Stimulated activated naive CD8-positive, alpha-beta T cell treated with anti-CD3 and anti-CD28 coated beads, Interleukin-15, amount 100 ng/mL, for 72 hours (primary cell): ENCODE results near the gene UBE2R2.
"Not testable (repeated sequence)": the region's sequence is repeated elsewhere in the genome, so short reads cannot be mapped to it uniquely, and the experiment has no call there.

Experiments used
- ATAC-seq: fragments of 150-1000 bp; cut with Tn5 transposase; 2 replicates; pipeline ENCODE4 v1.10.0; 2021; ENCODE audit warnings: mild to moderate bottlenecking, moderate library complexity
- DNase-seq, 2 donors: peaks; one replicate each; pipeline ENCODE4 v3.0.0; 2021 to 2022
- H3K27ac Mint-ChIP-seq, 2 donors: one replicate each; pipeline ENCODE4 v1.8.0; 2022; ENCODE audit warnings: mild to moderate bottlenecking in 2 of 2, mixed read lengths in 2 of 2, moderate library complexity in 2 of 2
- H3K27me3 Mint-ChIP-seq: one replicate; pipeline ENCODE4 v1.8.0; 2022; ENCODE audit warnings: mixed read lengths
- H3K4me1 Mint-ChIP-seq: one replicate; pipeline ENCODE4 v1.8.0; 2022; ENCODE audit warnings: mild to moderate bottlenecking, mixed read lengths
- H3K4me3 Mint-ChIP-seq, 2 donors: one replicate each; pipeline ENCODE4 v1.8.0; 2022; ENCODE audit warnings: mild to moderate bottlenecking in 2 of 2, mixed read lengths in 2 of 2, moderate library complexity in 1 of 2
- H3K9me3 Mint-ChIP-seq, 2 donors: one replicate each; pipeline ENCODE4 v1.8.0; 2022; ENCODE audit warnings: mixed read lengths in 2 of 2

Gene UBE2R2, protein sequence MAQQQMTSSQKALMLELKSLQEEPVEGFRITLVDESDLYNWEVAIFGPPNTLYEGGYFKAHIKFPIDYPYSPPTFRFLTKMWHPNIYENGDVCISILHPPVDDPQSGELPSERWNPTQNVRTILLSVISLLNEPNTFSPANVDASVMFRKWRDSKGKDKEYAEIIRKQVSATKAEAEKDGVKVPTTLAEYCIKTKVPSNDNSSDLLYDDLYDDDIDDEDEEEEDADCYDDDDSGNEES

DNA sequence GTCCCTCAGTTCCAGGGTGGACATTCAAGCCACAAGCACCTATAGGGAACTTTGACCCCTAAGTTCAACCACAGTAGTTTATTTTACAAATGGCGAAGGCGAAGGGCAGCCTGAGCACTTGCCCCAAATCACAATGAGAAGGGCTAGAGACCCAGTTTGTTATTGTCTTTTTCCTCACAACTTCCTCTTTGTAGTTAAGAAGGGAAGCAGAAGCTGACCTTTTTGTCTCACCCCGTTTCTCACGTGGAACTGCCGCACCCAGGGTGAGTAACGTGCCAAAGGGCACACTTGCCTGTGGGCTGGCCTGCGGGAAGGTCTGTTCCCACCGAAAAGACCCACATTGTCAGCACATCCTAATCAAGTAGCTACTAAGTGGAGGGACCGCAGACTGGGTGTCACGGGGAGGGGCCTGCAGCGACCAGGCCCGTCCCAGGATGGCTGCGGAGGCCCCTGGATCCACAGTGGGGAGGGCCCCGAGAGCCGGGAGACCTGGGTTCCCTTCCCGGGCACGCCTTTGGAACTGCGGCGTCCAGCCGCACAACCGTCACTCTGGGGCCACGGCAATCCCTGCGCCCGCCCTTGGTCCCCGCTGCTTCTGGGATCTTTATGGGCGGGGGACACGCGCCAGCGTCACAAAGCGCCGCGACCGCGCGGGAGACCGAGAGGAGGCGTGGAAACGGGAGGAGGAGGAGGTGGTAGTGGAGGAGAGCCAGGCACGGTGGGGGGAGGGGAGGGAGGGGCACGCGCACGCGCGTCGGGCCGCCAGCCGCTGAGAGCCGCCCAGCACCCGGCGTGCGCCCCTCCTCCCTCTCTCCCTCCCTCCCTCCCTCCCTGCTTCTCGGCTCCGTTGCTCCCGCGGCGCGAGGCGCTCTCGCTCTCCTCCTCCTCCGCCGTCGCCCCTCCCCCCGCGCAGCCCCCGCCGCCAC lies at the start of gene UBE2R2:
Gene UBE2R2, plus strand, starts transcription at position 834 of the 926 bp plus-strand sequence. CDS start 598 bp downstream, outside the sequence.
- H3K4me1 Mint-ChIP-seq: peaks cover 63% of the 10 kb centered on the region
- H3K4me3 Mint-ChIP-seq: peak within 1 kb of the TSS; percentile 89 to 92
- peak; percentile 87 for ATAC-seq
- peaks cover 9% of the 10 kb centered on the region for H3K27me3 Mint-ChIP-seq
- peak; percentile 83 to 90 for DNase-seq
- peak within 1 kb of the TSS; percentile 89 to 96 for H3K27ac Mint-ChIP-seq
- H3K9me3 Mint-ChIP-seq: no peaks in the 10 kb centered on the region

DNA sequence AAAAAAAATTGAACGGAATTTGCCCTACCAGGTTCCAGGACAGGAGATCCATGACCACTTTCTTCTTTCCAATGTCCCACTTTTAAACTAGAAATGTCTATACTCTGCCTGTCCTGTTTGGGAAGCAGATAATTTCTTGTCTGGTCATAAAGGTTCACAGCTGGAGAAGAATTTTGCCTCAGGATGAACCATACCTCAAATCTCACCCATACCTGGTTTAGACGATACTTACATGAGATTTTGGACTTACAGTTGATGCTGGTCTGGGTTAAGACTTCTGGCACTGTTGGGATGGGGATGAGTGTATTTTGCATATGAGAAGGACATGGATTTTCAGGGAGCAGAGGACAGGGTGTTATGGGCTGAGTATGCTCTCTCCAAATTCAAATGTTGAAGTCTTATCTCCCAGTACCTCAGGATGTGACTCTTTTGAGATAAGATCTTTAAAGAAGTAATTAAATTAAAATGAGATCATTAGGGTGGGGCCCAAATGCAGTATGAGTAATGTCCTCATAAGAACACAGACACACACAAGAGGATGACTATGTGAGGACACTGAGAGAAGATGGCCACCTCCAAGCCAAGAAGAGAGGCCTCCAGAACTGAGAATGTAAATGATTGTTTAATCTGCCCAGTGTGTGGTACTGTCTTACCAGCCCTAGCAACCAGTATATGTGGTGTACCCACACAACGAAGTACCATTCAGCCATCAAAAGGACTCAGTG lies 46.6 kb upstream of the UBE2R2 start:
- not testable (repeated sequence) for DNase-seq, H3K4me1 Mint-ChIP-seq, H3K27me3 Mint-ChIP-seq, H3K27ac Mint-ChIP-seq, H3K9me3 Mint-ChIP-seq, H3K4me3 Mint-ChIP-seq
- ATAC-seq: peak; percentile 39

DNA sequence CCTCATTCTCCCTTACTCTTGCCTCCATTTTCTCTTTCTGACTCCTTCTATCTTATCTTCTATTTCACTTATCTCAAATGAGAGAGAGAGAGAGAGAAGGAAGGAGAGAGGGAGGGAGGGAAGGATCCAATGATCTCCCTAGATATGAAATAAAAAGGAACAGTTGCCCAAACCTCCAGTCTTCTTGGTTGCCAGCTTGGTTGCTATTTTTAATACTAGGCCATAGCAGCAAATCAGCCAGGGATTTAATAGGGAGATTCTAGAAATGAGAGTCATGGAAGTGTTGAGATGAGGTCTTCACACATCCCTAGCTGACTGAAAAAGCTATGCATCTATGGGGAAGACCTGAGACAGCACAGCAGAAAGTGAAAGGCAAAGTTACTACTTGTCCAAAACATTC lies 43.8 kb upstream of the UBE2R2 start:
- H3K9me3 Mint-ChIP-seq, H3K27me3 Mint-ChIP-seq, H3K4me1 Mint-ChIP-seq, H3K27ac Mint-ChIP-seq, DNase-seq, H3K4me3 Mint-ChIP-seq, ATAC-seq: not testable (repeated sequence)

DNA sequence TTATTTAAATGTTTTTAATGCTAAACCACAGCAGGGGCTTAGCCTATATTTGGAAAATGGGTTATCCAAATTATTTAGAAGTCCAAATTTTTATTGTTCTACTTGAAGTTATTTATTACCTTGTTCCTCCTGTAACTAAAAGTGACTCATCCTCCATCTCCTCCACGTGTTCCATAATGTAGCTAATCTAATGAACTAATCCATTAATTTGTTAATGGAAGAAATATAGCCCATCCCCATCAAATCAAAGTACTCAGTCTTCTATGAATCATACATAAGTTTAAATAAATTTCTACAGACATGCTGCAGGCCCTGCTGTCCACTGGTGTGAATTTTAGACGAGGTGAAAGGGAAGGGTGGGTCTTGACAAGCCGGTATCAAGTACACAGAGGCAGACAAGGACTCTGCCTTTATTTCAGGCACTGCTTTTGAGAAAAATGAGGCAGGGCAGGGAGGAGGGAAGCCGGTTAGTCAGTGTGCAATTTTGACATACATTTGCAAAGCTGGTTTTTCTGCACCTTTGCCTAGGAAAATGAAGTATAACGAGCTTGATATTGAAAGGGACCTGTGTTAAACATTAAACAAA lies 42.8 kb upstream of the UBE2R2 start:
- DNase-seq, H3K27ac Mint-ChIP-seq, H3K27me3 Mint-ChIP-seq, H3K4me3 Mint-ChIP-seq, ATAC-seq, H3K4me1 Mint-ChIP-seq, H3K9me3 Mint-ChIP-seq: not testable (repeated sequence)

DNA sequence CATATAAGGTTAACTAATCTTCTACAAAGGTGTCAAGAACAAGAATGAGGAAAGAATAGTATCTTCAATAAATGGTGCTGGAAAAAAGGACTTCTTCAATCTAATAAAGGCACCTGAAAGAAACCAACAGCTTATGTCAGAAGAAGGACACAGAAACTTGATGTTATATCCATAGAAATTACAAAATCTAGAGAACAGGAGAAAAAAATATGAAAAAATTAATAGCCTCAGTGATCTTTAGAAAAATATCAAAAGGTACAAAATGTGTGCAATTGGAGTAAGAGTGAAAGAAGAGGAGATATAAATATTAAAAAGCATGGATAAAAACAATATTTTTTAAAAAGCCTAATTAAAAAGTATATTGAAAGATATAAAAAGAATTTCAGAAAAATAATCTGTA lies 40.4 kb upstream of the UBE2R2 start:
- Mint-ChIP-seq H3K9me3 (no peaks in the 10 kb centered on the region), H3K4me1 (peaks cover 7% of the 10 kb centered on the region), H3K27ac (no peak overlapping the region), H3K27me3 (no peaks in the 10 kb centered on the region), H3K4me3 (peak overlapping the region in 1 of 2 donors; percentile 20)
- ATAC-seq (no peak), DNase-seq (no peak)

DNA sequence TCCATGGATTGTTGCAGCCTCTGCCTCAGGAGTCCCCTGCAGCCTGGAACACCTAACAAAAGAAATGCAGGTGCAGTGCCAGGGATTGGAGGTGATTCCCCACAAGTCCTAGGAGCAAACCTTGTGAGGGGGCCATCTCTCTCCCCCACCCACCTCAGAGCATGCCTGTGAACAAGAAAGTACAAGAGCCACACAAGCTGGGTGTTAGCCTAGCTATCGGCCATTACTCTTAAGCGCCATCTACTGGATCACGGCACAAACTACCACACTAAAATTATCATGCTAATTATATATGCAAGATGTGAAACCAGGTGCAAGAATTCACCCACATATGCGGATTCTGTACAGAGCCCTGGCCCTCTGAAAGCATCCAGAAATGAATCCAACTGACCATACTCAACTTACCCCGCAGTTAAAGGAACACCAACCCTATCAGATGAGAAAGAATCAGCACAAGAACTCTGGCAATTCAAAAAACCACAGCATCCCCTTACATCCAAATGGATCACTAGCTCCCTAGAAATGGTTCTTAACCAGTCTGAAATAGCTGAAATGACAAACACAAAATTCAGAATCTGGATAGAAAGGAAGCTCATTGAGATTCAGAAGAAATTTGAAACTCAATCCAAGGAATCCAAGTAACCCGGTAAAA lies 38.1 kb upstream of the UBE2R2 start:
- H3K4me1 Mint-ChIP-seq: peaks cover 17% of the 10 kb centered on the region
- H3K27me3 Mint-ChIP-seq: no peaks in the 10 kb centered on the region
- H3K27ac Mint-ChIP-seq: no peak overlapping the region
- no peak overlapping the region for H3K4me3 Mint-ChIP-seq
- DNase-seq (peak; percentile 51 to 52), ATAC-seq (peak; percentile 86)
- H3K9me3 Mint-ChIP-seq: no peaks in the 10 kb centered on the region

DNA sequence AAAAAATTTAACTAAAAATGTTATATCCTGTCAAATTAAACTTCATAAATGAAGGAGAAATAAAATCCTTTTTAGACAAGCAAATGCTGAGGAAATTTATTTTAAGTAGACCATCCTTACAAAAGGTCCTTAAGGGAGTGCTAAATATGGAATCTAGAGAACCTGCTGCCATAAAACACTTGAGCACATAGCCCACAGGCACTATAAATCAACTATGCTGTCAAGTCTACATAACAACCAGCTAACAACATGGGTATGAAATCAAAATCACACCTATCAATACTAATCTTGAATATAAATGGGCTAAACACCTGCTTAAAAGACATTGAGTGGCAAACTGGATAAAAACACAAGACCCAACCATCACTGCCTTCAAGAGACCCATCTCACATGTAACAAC lies 36.7 kb upstream of the UBE2R2 start:
- Mint-ChIP-seq H3K27ac (no peak overlapping the region), H3K9me3 (no peaks in the 10 kb centered on the region)
- no peak for ATAC-seq

DNA sequence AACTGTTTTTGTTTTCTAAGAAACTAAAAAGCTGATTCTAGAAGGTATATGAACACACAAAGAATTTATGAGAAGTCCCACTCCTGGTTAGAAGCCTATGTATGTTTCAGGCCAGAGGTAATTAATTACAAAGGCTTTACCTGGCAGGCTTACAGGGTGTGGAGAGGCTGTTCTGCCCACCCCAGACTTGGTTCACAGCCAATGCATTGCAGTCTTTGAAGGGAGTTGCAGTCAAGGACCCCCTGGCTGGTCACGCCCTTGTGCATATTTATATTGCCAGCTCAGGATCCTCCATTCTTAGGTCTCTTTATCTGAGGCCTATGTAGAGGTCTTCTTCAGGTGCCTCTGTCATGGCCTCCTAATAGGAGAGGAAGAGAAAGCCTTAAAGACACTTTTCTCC lies 35.2 kb upstream of the UBE2R2 start:
- Mint-ChIP-seq H3K4me1 (peaks cover 25% of the 10 kb centered on the region), H3K27me3 (no peaks in the 10 kb centered on the region), H3K27ac (no peak overlapping the region)

More for the DNA sequence above, 36.7 kb upstream of the UBE2R2 start:
- DNase-seq: no peak
- H3K4me1 Mint-ChIP-seq: peaks cover 17% of the 10 kb centered on the region
- H3K4me3 Mint-ChIP-seq: no peak overlapping the region
- no peaks in the 10 kb centered on the region for H3K27me3 Mint-ChIP-seq

DNA sequence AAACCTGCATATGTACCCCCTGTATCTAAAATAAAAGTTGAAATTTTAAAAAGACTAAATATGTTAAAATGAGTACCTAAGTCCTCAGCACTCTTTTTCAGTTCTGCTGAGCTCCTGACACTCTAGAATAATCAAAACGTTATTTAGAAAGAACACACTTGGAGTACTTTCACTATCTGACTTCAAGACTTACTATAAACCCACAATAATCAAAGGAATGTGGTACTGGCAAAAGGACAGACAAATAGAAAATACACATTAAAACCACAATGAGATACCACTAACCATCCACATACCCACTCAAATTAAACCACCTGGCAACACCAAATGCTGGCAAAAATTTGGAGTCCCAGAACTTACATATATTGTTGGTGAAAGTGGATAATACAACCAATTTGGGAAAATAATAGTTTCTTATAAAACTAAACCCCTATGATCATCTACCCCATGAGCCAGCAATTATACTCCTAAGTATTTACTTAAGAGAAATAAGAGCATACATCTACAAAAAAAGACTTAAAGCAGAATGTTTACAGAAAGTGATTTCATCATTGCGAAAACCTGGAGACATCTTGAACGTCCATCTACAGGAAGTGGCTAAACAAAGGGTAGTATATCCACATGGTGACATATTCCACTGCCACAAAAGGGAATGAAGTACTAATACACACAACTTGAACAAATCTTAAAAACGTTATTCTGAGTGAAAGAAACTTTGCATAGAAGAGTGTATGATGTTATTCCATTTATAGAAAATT lies 34.4 kb upstream of the UBE2R2 start:
- no peak overlapping the region for H3K4me3 Mint-ChIP-seq
- no peaks in the 10 kb centered on the region for H3K9me3 Mint-ChIP-seq
- H3K27ac Mint-ChIP-seq: no peak overlapping the region
- DNase-seq (no peak), ATAC-seq (no peak)
- H3K27me3 Mint-ChIP-seq: no peaks in the 10 kb centered on the region
- H3K4me1 Mint-ChIP-seq: peaks cover 27% of the 10 kb centered on the region

More for the DNA sequence above, 35.2 kb upstream of the UBE2R2 start:
- H3K9me3 Mint-ChIP-seq: no peaks in the 10 kb centered on the region
- no peak overlapping the region for H3K4me3 Mint-ChIP-seq
- ATAC-seq (no peak), DNase-seq (no peak)

DNA sequence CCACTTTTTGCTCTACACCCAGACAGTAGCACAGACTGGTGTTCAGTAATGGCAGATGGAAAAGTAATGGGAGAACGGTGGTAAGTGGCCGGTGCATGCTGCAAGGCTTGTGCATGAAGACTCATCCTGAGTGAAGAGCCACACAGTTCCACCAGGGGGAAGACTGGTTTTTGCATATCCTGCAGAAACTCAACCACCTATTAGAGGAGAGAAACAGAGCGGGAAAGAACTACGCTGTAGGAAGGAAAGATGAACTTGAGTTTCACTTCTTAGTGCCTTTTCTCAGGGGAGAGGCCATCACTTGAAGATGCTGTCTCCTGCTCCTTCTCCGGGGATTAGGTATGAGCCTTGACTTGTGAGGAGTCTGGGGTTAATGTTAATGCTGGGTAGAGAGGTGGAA lies 31.0 kb upstream of the UBE2R2 start:
- Mint-ChIP-seq H3K4me3 (no peak overlapping the region), H3K27me3 (no peaks in the 10 kb centered on the region), H3K4me1 (peaks cover 20% of the 10 kb centered on the region), H3K27ac (no peak overlapping the region), H3K9me3 (no peaks in the 10 kb centered on the region)
- ATAC-seq (no peak), DNase-seq (no peak)

DNA sequence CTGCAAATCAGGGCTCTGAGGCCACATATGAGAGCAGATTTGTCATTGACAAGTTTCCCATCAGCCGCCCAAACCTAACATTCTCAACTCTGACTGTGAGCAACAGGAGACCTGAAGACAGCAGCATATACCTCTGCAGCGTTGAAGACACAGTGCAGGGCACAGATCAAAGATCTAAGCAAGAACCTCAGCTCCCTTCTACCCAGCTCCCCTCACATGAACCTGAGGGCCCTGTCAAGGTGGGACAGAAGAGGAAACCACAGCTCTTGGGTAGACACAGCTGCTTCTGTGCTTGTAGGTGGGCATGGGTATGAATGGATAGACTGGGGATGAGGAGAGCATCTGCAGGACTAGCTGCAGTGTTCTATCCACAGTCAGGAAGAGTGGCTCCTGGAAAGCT lies 30.3 kb upstream of the UBE2R2 start:
- Mint-ChIP-seq H3K4me3 (no peak overlapping the region), H3K4me1 (peaks cover 20% of the 10 kb centered on the region), H3K27me3 (no peaks in the 10 kb centered on the region), H3K27ac (peak overlapping the region in 1 of 2 donors; percentile 69), H3K9me3 (no peaks in the 10 kb centered on the region)
- ATAC-seq (no peak), DNase-seq (no peak)

DNA sequence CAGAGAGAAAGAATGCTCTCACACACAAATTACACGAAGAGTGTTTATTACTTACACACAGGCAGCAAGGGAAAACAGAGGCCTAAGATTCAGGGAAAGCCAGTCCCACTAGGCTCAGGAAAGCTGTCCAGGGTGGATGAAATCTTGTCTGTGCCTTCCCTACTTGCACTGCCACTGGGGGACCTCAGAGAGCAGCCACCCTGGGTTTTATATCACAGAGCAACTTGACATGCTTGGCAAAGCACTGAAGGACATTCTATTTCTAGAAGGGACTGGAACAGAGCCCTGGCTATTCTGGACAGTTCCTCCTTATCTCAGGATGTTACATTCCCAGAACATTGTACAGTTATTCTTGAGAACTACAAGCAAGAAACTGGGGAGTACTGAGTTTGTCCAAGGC lies 29.1 kb upstream of the UBE2R2 start:
- no peaks in the 10 kb centered on the region for H3K27me3 Mint-ChIP-seq
- no peak overlapping the region for H3K27ac Mint-ChIP-seq
- no peak overlapping the region for H3K4me3 Mint-ChIP-seq
- H3K9me3 Mint-ChIP-seq: no peaks in the 10 kb centered on the region
- H3K4me1 Mint-ChIP-seq: peaks cover 10% of the 10 kb centered on the region
- ATAC-seq (no peak), DNase-seq (no peak)

DNA sequence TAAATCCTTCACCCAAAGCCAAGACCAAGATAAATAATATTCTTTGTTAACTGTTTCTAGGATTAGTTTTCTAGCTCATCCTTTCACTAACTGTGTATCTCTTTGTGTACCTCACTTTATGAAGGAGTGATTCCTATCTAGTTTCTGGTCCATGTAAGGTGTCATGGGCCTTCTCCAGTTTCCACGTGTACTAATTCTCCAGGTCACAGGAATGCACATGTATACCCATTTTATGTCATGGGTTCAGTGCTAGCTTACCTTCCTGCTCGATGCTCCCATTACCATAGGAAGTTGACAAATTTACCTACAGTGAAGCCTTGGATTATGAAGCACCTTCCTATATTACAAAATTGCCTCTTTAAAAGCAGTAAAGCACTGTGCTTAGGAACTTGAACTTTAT lies 27.5 kb upstream of the UBE2R2 start:
- H3K27ac Mint-ChIP-seq, H3K4me1 Mint-ChIP-seq, H3K27me3 Mint-ChIP-seq, DNase-seq, H3K9me3 Mint-ChIP-seq, H3K4me3 Mint-ChIP-seq, ATAC-seq: not testable (repeated sequence)

DNA sequence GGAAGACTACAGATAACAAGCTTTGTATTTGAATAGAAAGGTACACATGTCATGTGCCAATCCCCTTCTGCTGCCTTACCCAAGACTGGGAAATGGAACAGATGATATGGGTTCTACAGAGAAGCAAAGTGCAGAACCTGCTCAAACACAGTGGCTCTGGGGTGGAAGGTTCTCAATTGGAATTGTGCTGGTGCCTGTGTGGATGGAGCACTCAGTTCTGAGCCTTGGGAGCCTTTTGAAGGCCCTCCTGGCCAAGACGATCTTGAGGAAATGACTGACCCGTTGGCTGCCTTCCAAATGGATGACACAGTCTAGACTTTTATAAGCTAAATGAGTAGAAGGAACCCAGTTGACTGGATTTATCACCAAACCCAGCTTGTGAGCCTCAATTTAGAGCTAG lies 25.8 kb upstream of the UBE2R2 start:
- no peak for DNase-seq
- ATAC-seq: no peak
- H3K27ac Mint-ChIP-seq: no peak overlapping the region
- H3K9me3 Mint-ChIP-seq: no peaks in the 10 kb centered on the region
- H3K4me1 Mint-ChIP-seq: peaks cover 14% of the 10 kb centered on the region
- H3K27me3 Mint-ChIP-seq: peaks cover 8% of the 10 kb centered on the region
- no peak overlapping the region for H3K4me3 Mint-ChIP-seq
